HG03565 (cell line): Measurements from ENCODE around the gene USP38.
"Not testable (repeated sequence)": the region's sequence is repeated elsewhere in the genome, so short reads cannot be mapped to it uniquely, and the experiment has no call there.

ENCODE experiments used
- ATAC-seq: cut with Tn5 transposase; IDR thresholded peaks from one replicate; pipeline ENCODE4 v1.9.1; 2021; ENCODE audit warnings: mild to moderate bottlenecking, moderate library complexity; ENCODE audit not compliant: unreplicated experiment

Gene USP38

DNA sequence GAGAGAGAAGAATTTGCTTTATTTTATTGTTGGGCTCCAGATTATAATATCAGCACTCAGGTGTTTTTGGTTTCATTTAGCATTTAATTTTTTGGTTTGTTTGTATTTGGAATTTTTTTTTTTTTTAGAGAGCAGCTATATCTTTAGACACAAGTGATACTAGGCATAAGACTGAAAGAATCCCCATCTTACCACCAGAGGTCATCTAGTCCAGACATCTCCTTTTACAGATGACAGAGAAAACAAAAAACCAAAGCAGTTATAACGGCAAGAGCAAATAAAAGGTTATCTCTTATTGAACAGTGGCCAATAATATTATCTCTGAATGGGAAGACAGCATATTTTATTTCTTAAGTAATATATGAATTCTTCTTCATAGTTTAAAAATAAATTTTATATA lies 22.8 kb downstream of the USP38 start:
- ATAC-seq = no peak

DNA sequence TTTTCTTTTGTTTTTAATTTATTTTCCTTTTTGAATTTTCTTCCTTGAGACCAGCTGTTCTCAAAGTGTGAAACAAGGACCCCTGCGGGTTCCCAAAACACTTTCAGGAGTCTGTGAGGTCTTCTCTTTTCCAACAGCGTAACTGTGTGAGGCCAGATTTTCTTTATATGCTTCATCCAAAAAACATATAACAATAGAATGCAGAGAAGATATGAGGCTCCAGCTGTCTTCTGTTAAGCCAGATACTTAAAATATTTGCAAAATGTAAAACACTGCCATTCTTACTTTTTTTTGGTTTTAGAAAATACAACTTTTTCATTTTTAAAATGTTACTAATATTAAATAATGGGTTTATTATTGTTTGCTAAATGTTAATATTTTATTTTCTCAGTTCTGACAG lies 27.8 kb downstream of the USP38 start:
- ATAC-seq = no peak

DNA sequence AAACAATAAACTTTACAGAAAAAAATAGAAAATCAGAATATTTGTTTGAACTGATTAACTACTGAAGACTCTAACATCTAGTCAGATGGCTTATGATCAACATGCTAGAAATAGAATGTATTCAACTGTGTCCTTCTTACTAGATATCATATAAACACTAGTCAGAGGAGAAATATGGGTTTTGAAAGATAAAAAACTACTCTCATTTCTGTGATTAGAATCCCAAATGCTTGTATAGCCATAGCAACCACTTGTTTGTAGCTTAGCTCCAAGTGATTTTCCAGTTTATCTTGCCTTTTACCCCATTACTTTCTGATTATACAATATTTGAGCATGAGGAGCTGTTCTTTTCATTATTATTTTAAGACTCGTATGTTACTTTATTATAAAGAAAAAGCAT lies 31.2 kb downstream of the USP38 start:
- ATAC-seq = no peak

- no peak for ATAC-seq
Measured at GRCh38 chr4:143224255-143224654, 39.5 kb downstream of the USP38 start.

GRCh38 chr4:143225167-143225566 lies 40.5 kb downstream of the USP38 start:
- no peak for ATAC-seq

DNA sequence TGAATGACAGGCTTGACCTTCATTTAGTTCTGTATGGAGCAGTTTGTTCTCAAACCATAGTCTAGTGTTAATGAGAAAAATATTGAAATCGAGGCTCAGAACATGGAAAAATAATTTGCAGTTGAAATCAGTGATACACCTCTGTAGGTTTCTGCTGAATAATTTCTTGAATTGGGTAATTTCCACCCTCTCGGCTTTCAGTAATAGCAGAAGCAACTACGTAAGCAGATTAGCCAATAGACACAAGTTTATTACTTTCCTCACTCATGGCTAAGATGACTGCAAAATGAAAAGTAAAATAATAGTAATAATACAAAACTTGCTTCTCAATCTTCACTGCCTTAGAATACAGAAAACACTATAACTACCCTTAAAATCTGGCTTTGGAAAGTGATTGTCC lies 46.0 kb downstream of the USP38 start:
- ATAC-seq = no peak

GRCh38 chr4:143232277-143232676 lies 47.6 kb downstream of the USP38 start:
- ATAC-seq = no peak

DNA sequence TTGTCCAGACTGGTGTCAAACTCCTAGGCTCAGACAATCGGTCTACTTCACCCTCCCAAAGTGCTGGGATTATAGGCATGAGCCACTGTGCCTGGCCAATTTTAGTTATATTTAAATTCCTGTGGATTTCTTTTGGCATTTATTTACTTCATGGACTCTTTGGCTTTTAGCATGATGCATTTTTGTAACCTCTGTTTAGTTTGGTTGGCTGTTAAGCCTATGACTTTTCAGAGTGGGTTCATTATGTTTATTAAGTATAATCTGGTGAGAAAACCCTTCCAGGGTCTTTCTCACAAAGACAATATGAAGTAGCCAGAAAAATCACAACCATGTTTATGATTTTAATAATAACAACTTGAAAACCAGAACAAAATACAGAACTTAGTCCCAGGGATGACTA lies 49.4 kb downstream of the USP38 start:
- ATAC-seq = no peak

GRCh38 chr4:143237195-143237594 lies 52.5 kb downstream of the USP38 start:
- ATAC-seq = not testable (repeated sequence)

DNA sequence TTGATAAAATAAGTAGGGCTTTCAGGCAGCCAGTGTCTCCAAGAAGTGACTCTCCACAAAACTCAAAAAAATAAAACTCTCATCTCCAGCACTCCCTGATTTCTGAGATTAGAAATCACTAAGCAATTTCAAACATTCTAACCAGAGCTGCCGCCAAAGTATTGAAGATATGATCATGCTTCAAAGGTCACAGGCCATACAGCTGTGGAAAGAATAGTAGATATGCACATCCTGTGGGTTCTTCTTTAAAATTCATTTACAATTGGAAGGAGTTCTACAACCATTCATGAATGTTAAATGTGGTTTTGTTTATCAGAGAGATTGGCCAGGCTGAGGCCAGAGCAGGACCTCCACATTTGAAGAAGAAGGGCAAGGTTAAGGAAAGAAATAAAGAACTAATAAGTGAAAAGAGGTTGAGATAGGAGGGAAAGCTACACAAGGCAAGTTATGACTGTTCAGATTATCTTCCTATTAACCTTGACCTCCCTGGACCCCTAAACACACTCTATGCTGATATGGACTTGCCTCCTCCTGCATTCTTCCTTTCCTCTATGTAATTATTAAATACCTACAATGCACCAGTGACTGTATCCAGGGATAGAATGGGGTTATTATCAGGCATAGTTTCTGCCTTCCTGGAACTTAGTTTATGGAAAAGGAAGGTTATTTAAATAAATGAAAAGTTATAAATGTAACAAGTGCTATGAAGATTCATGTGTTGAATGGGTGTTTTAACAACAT lies 56.4 kb downstream of the USP38 start:
- ATAC-seq = no peak

DNA sequence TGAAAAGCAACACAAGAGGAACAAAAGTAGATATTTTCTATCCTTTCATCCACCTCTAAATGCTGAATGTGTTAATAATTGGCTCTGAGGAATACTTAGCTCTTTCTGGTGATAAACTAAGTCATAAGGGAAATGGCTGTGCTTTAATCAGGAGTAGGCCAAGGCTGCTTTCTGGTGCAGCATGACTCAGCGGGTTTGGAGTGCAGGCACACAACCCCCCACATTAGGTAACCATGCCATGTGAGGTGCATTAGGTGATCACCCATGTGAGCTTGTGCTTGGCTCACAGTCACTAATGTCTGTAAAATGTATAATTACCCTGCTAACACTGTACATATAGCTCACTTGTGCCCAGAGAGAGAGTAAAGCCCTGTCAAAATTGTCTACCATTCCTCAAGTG lies 57.2 kb downstream of the USP38 start:
- no peak for ATAC-seq

GRCh38 chr4:143243041-143243440 lies 58.3 kb downstream of the USP38 start:
- ATAC-seq = no peak

DNA sequence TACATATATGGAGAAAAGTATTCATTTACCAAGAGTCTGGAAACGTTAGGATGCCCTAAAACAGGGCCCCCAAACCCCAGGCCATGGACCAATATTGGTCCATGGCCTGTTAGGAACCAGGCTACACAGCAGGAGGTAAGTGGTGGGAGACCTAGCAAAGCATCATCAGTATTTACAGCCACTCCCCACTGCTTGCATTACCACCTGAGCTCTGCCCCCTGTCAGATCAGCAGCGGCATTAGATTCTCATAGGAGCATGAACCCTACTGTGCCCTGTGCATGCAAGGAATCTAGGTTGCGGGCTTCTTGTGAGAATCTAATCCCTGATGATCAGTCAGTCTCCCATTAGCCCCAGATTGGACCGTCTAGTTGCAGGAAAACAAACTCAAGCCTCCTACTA lies 62.3 kb downstream of the USP38 start:
- no peak for ATAC-seq

DNA sequence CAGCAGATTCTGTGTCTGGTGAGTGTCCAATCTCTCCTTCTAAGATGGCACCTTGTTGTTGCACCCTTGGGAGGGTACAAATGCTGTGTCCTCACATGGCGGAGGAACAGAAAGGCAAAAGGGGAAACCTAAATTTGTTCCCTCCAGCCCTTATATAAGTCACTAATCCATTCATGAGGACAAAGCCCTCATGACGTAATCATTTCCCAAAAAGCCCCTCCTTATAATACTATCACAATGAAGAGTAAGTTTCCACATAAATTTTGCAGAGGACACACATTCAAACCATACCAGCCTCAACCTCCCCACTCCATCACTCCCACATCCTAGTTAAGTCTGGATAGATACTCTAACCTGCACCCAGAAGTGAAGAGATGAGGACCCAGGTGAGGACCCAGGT lies 63.1 kb downstream of the USP38 start:
- ATAC-seq = no peak

DNA sequence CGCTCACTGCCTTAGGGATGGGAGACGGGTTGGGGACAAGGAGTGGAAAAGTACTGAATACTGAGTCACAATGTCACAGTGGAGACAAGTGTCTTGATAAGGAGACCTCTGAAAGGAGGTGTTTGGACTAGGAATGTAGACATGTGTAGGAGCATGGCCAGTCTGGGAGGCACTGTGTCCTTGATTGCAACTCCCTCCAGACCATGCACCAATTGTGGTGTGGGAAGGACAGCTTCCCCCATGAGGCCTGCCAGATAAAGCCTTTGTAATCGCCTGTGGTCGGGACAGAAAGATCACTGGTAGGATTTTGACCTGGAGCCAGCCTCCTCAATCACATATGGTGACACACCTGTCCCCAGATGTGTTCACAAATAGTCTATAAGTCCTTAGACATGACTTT lies 64.1 kb downstream of the USP38 start:
- no peak for ATAC-seq

DNA sequence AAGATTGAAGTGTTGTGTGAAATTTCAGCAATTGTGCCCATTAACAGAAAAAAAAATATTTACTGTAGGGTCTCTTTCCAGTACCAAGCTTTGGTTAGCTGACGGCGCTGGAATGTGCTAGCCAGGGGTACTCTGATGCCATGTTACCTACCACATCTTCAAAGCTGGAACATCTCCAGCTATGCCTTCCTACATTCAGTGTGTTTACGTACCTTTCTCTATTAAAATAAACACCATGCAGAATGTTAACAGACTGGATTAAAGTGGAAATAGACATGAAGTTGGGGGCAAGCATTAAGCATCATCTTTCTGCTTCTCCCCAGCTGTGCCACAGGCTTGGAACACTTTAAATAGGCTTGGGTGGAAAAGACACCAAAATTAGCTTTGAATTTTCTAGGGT lies 65.9 kb downstream of the USP38 start:
- ATAC-seq = no peak

GRCh38 chr4:143251348-143251747 lies 66.6 kb downstream of the USP38 start:
- ATAC-seq = no peak

DNA sequence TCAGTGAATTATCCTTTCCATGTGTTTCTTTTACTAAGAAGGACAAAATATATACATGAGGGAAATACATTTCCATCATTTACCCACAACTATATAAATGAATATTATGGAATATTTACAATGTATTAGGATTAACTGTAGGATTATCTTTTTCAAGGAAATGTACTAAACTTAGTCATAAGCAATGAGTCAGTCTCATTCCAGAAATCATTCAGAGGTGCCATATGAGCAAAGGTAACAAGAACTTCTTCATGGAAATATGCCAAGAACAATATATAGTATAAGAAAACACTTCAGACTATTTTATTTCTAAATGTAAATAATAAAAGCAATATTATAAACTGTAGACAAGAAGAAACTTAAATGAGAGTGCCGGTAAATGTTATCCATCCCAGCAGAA lies 67.1 kb downstream of the USP38 start:
- ATAC-seq = no peak

GRCh38 chr4:143252478-143252877 lies 67.8 kb downstream of the USP38 start:
- ATAC-seq = no peak

- no peak for ATAC-seq
Measured at GRCh38 chr4:143253166-143253565, 68.4 kb downstream of the USP38 start.

GRCh38 chr4:143254491-143255226 lies 69.9 kb downstream of the USP38 start:
- ATAC-seq = no peak

DNA sequence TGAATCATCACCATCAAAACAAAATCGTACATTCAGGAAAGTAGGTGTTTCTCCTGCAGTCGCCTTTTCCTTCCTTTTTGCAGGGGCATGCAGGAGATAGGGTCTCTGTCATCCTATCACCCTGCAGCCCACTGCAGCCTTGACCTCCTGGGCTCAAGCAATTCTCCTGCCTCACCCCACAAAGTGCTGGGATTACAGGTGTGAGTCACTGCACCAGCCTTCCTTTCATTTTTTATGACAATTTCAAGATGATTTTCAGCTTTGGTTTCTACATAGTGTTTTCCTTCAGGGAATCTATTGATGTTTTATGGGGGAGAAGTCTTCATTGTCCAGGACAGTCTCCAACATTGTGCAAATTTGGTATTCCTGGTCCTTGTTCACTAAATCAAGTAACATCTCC lies 71.7 kb downstream of the USP38 start:
- ATAC-seq = no peak

GRCh38 chr4:143257356-143257755 lies 72.6 kb downstream of the USP38 start:
- ATAC-seq = no peak
